Keratinocyte (primary cell): ENCODE data around the gene ANKRD44.

ENCODE experiments used
- CTCF ChIP-seq, 3 experiments: IDR thresholded peaks in 1 of 3; conservative IDR thresholded peaks in 1 of 3; optimal IDR thresholded peaks in 1 of 3; 2 replicates in 2 of 3; 3 replicates in 1 of 3; pipeline versions ENCODE3 to v1.5.1; 2011; ENCODE audit warnings: low read length in 3 of 3, mild to moderate bottlenecking in 3 of 3, moderate library complexity in 2 of 3, control low read depth in 1 of 3, inconsistent platforms in 1 of 3; ENCODE audit not compliant: insufficient read depth in 2 of 3; ENCODE audit errors: extremely low read depth in 1 of 3
- EZH2 ChIP-seq: IDR thresholded peaks from one replicate; pipeline ENCODE4 v1.6.1; 2012; ENCODE audit warnings: inconsistent platforms, mild to moderate bottlenecking, low read length, moderate library complexity

- TF ChIP-seq CTCF (optimal IDR thresholded peaks at IDR 0.05 in 1 of 3, IDR thresholded peaks at IDR 0.05 in 1 of 3, conservative IDR thresholded peaks at IDR 0.05 in 1 of 3; ENCODE audit: extremely low read depth in 1 of 3, insufficient read depth in 2 of 3, low read length in 3 of 3) (no peak), EZH2 (no peak)
These were observed 350.7 kb downstream of the ANKRD44 start for GRCh38 chr2:196959734-196960338.
